Endothelial cell of umbilical vein (primary cell): ENCODE data around the gene MICAL3. TPM values are rescaled to one million over a fixed set of nuclear protein-coding genes. Genes with fewer than 3 reads are reported as not detected.

Experiments
- BruUV-seq: library from RNA; stranded (reverse); fragments of 400-500 nt; replicated peaks from 2 replicates; lab custom pipeline; 2021; lab: Mats Ljungman, UMichigan
- CTCF ChIA-PET: fragments of 300-600, 350-600 bp; sonication (Branson Sonifier 250); formaldehyde crosslinking; loops from one replicate; lab custom pipeline; 2021; ENCODE audit warnings: antibody characterized with exemption, inconsistent platforms; lab: Charles Lee
- POLR2A ChIA-PET: fragments of 300-600, 350-600 bp; sonication (Branson Sonifier 250); formaldehyde crosslinking; loops from one replicate; lab custom pipeline; 2021; ENCODE audit warnings: antibody characterized with exemption, inconsistent platforms; lab: Charles Lee
- DNase-seq: peaks from one replicate; pipeline ENCODE4 v3.0.0-alpha.2; 2011; ENCODE audit warnings: low read depth, low spot score
- FAIRE-seq: peaks from 2 replicates; lab custom pipeline; 2011; peaks lifted over from hg19 to GRCh38; lab: Jason Lieb, UNC
- H2AFZ ChIP-seq: 2 replicates; pipeline ENCODE4 v1.6.0; 2012; ENCODE audit warnings: low read depth, low read length, control low read depth, inconsistent platforms
- H3K27ac ChIP-seq: 2 replicates; pipeline ENCODE4 v1.5.1; 2011; ENCODE audit warnings: low read depth, mild to moderate bottlenecking, control low read depth, low read length, moderate library complexity; ENCODE audit not compliant: insufficient read depth
- H3K27me3 ChIP-seq, 2 experiments: 2 replicates each; pipeline versions ENCODE4 v1.6.0 to v1.6.1; 2011; ENCODE audit warnings: low read length in 2 of 2, mixed read lengths in 1 of 2; ENCODE audit not compliant: control insufficient read depth in 2 of 2, insufficient read depth in 2 of 2
- H3K36me3 ChIP-seq, 2 experiments: 2 replicates in 1 of 2; 3 replicates in 1 of 2; pipeline ENCODE4 v1.5.1; 2011; ENCODE audit warnings: low read length in 2 of 2, mild to moderate bottlenecking in 1 of 2, moderate library complexity in 1 of 2; ENCODE audit not compliant: control insufficient read depth in 2 of 2, insufficient read depth in 2 of 2; ENCODE audit errors: extremely low read depth in 1 of 2
- H3K4me1 ChIP-seq: 3 replicates; pipeline ENCODE4 v1.5.1; 2011; ENCODE audit warnings: mild to moderate bottlenecking, low read length; ENCODE audit not compliant: control insufficient read depth, insufficient read depth; ENCODE audit errors: extremely low read depth
- H3K4me2 ChIP-seq: 2 replicates; pipeline ENCODE4 v1.6.1; 2011; ENCODE audit warnings: low read length, control low read depth, mixed read lengths; ENCODE audit not compliant: insufficient read depth
- H3K4me3 ChIP-seq, 3 experiments: fragments of 200-600 bp in 1 of 3; sonication (generic), shearing (Covaris generic) in 1 of 3; replicated peaks in 1 of 3; 2 replicates each; pipeline ENCODE4 v1.5.1; 2011 to 2016; ENCODE audit warnings: control low read depth in 3 of 3, low read length in 3 of 3, mild to moderate bottlenecking in 2 of 3, inconsistent platforms in 1 of 3, low read depth in 1 of 3, moderate library complexity in 1 of 3; ENCODE audit not compliant: insufficient read depth in 1 of 3
- H3K79me2 ChIP-seq: 2 replicates; pipeline ENCODE4 v1.6.0; 2012; ENCODE audit warnings: low read length, inconsistent platforms; ENCODE audit not compliant: control insufficient read depth, insufficient read depth
- H3K9ac ChIP-seq: replicated peaks from 2 replicates; pipeline ENCODE3; 2011; ENCODE audit warnings: low read length, control low read depth; ENCODE audit not compliant: insufficient read depth; ENCODE audit errors: extremely low read depth
- H3K9me1 ChIP-seq: replicated peaks from 3 replicates; pipeline ENCODE4 v1.6.0; 2011; ENCODE audit warnings: mild to moderate bottlenecking, low read length; ENCODE audit not compliant: control insufficient read depth, insufficient read depth; ENCODE audit errors: extremely low read depth
- H3K9me3 ChIP-seq: replicated peaks from 2 replicates; pipeline ENCODE4 v1.5.1; 2012; ENCODE audit warnings: low read length, inconsistent platforms; ENCODE audit not compliant: control insufficient read depth, insufficient read depth
- H4K20me1 ChIP-seq: replicated peaks from 2 replicates; pipeline ENCODE3; 2011; ENCODE audit warnings: mild to moderate bottlenecking, low read length; ENCODE audit not compliant: control insufficient read depth, insufficient read depth; ENCODE audit errors: extremely low read depth
- CTCF ChIP-seq, 2 donors: IDR thresholded peaks; 1 replicate in 1 of 2; 2 replicates in 1 of 2; pipeline ENCODE4 v1.5.1; 2011; ENCODE audit warnings: low read length in 2 of 2, mild to moderate bottlenecking in 2 of 2, moderate library complexity in 2 of 2, control low read depth in 1 of 2, inconsistent platforms in 1 of 2, low read depth in 1 of 2; ENCODE audit not compliant: insufficient read depth in 1 of 2; ENCODE audit errors: extremely low read depth in 1 of 2
- EZH2 ChIP-seq: IDR thresholded peaks from 2 replicates; pipeline ENCODE4 v1.6.1; 2012; ENCODE audit warnings: borderline replicate concordance, low read depth, mild to moderate bottlenecking, moderate library complexity, low read length, inconsistent platforms; ENCODE audit not compliant: severe bottlenecking
- FOS ChIP-seq: IDR thresholded peaks from 2 replicates; pipeline ENCODE4 v1.6.1; 2011; ENCODE audit warnings: mild to moderate bottlenecking, low read length, moderate library complexity, borderline replicate concordance; ENCODE audit not compliant: insufficient read depth
- JUN ChIP-seq: IDR thresholded peaks from 2 replicates; pipeline ENCODE4 v1.6.1; 2011; ENCODE audit warnings: borderline replicate concordance, low read depth; ENCODE audit not compliant: insufficient read length, insufficient read depth
- MAX ChIP-seq: IDR thresholded peaks from 2 replicates; pipeline ENCODE4 v1.6.1; 2011; ENCODE audit not compliant: insufficient read depth, insufficient read length
- POLR2AphosphoS5 ChIP-seq: IDR thresholded peaks from 2 replicates; pipeline ENCODE4 v1.6.1; 2012; ENCODE audit warnings: low read depth, mild to moderate bottlenecking, control low read depth, low read length, moderate library complexity; ENCODE audit not compliant: insufficient read depth
- dilution Hi-C: fragments of 300-500 bp; cut with MboI; formaldehyde crosslinking; loops from one replicate; pipeline ENCODE4 v1.15.0; 2019; ENCODE audit warnings: low sequenced_read_pairs; ENCODE audit not compliant: extremely low pct_ligation_motif_present
- intact Hi-C: fragments of 100-400 bp; cut with micrococcal nuclease; formaldehyde crosslinking; loops from one replicate; pipeline ENCODE4 v1.10.0; 2022
- polyA plus RNA-seq, 4 experiments: library from polyadenylated mRNA; depleted of rRNA in 3 of 4; stranded (reverse) in 3 of 4; unstranded in 1 of 4; fragments of >200 nt; gene quantifications; 2 replicates each; pipeline versions ENCODE4 v1.2.1 to v1.2.3, GENCODE V29; 2011 to 2012; ENCODE audit warnings: missing spikeins in 1 of 4
- total RNA-seq: library from RNA; stranded (reverse); gene quantifications from 2 replicates; pipeline ENCODE4 v1.2.3, GENCODE V29; 2021

Gene MICAL3
- total and polyA plus RNA-seq, 2 donors (not counting 3 experiments of a cell fraction or from before 2014, with no cell fraction given) = 14.5 to 63.7 TPM

- no peaks in the 10 kb centered on the region for H4K20me1 ChIP-seq
- no peaks in the 10 kb centered on the region for H3K36me3 ChIP-seq
- H2AFZ ChIP-seq = no peak overlapping the region
- no peak for DNase-seq
- no peaks in the 10 kb centered on the region for H3K27me3 ChIP-seq
- ChIA-PET CTCF (interaction anchor here (1.2 to 3.0 kb wide), 4 partner anchors 7 to 297 kb away, joined by 3 to 13 read pairs (median 8); no protein-coding TSS in a partner anchor), POLR2A (no interaction called here)
- no peaks in the 10 kb centered on the region for H3K79me2 ChIP-seq
- H3K9me3 ChIP-seq = no peaks in the 10 kb centered on the region
- no peak for FAIRE-seq
- H3K9ac ChIP-seq = no peak overlapping the region
- TF ChIP-seq JUN (no peak), FOS (no peak), EZH2 (no peak), MAX (no peak), POLR2AphosphoS5 (no peak), CTCF (IDR thresholded peaks at IDR 0.05; ENCODE audit: extremely low read depth in 1 of 2, insufficient read depth in 1 of 2, low read depth in 1 of 2, low read length in 2 of 2) (no peak)
- dilution Hi-C loops = no loop called here
- intact Hi-C loops = loop anchor here (10.0 kb wide), 1 partner anchor 145 kb away; the partner anchor contains the start of gene BCL2L13
- BruUV-seq = no TSS peak
- H3K27ac ChIP-seq = no peak overlapping the region
- no peak overlapping the region for H3K4me2 ChIP-seq
- no peaks in the 10 kb centered on the region for H3K9me1 ChIP-seq
- H3K4me1 ChIP-seq = peaks cover 5% of the 10 kb centered on the region
- no peak overlapping the region for H3K4me3 ChIP-seq
Observed at GRCh38 chr22:17779286-17780115, 244.9 kb downstream of the MICAL3 start.
